Stimulated activated naive B cell treated with anti-CD40 and anti-IgM and Interleukin-4, amounts not matched to agents 10 μg/mL and 1 μg/mL and 100 μg/mL, for 72 hours (primary cell): Measurements from ENCODE around the gene SLC7A9.
"Not testable (repeated sequence)": the region's sequence is repeated elsewhere in the genome, so short reads cannot be mapped to it uniquely, and the experiment has no call there.

ENCODE experiments used
- ATAC-seq, 2 donors: fragments of 150-1000 bp; cut with Tn5 transposase; replicated peaks; 2 replicates each; pipeline ENCODE4 v1.10.0; 2021; ENCODE audit warnings: moderate library complexity in 1 of 2
- DNase-seq: peaks from one replicate; pipeline ENCODE4 v3.0.0; 2021
- H3K27ac Mint-ChIP-seq: one replicate; pipeline ENCODE4 v1.8.0; 2022; ENCODE audit warnings: mild to moderate bottlenecking, mixed read lengths
- H3K27me3 Mint-ChIP-seq, 2 donors: one replicate each; pipeline ENCODE4 v1.8.0; 2022; ENCODE audit warnings: mixed read lengths in 2 of 2
- H3K36me3 Mint-ChIP-seq, 2 donors: one replicate each; pipeline ENCODE4 v1.8.0; 2022; ENCODE audit warnings: mixed read lengths in 2 of 2, mild to moderate bottlenecking in 1 of 2
- H3K4me1 Mint-ChIP-seq, 2 donors: one replicate each; pipeline ENCODE4 v1.8.0; 2022; ENCODE audit warnings: mixed read lengths in 2 of 2, mild to moderate bottlenecking in 1 of 2
- H3K4me3 Mint-ChIP-seq, 2 donors: one replicate each; pipeline ENCODE4 v1.8.0; 2022; ENCODE audit warnings: mild to moderate bottlenecking in 2 of 2, mixed read lengths in 2 of 2, moderate library complexity in 1 of 2
- H3K9me3 Mint-ChIP-seq, 2 donors: one replicate each; pipeline ENCODE4 v1.8.0; 2022; ENCODE audit warnings: mixed read lengths in 2 of 2, mild to moderate bottlenecking in 1 of 2

SLC7A9 gene

GRCh38 chr19:32864318-32865007 is 5.1 kb downstream of the SLC7A9 start:
- DNase-seq (no peak), ATAC-seq (no peak)
- no peak overlapping the region for H3K27ac Mint-ChIP-seq
- no peaks in the 10 kb centered on the region for H3K9me3 Mint-ChIP-seq
- no peak overlapping the region for H3K4me3 Mint-ChIP-seq
- no peaks in the 10 kb centered on the region for H3K36me3 Mint-ChIP-seq
- H3K27me3 Mint-ChIP-seq = peaks cover 0 to 5% of the 10 kb centered on the region in 2 donors
- H3K4me1 Mint-ChIP-seq = no peaks in the 10 kb centered on the region

- ATAC-seq = no peak
- no peak for DNase-seq
- Mint-ChIP-seq H3K4me3 (no peak overlapping the region), H3K36me3 (no peaks in the 10 kb centered on the region), H3K4me1 (no peaks in the 10 kb centered on the region), H3K9me3 (no peaks in the 10 kb centered on the region), H3K27ac (no peak overlapping the region), H3K27me3 (peaks cover 0 to 5% of the 10 kb centered on the region in 2 donors)
These were observed 5.7 kb downstream of the SLC7A9 start for GRCh38 chr19:32863841-32864240.

- no peaks in the 10 kb centered on the region for H3K4me1 Mint-ChIP-seq
- DNase-seq = no peak
- H3K27me3 Mint-ChIP-seq = peaks cover 0 to 5% of the 10 kb centered on the region in 2 donors
- no peaks in the 10 kb centered on the region for H3K36me3 Mint-ChIP-seq
- ATAC-seq = no peak
- H3K27ac Mint-ChIP-seq = no peak overlapping the region
- H3K4me3 Mint-ChIP-seq = no peak overlapping the region
- no peaks in the 10 kb centered on the region for H3K9me3 Mint-ChIP-seq
These were observed 6.3 kb downstream of the SLC7A9 start for GRCh38 chr19:32863301-32863700.

- DNase-seq (no peak), ATAC-seq (no peak)
- Mint-ChIP-seq H3K27ac (no peak overlapping the region), H3K27me3 (peaks cover 0 to 5% of the 10 kb centered on the region in 2 donors), H3K4me3 (no peak overlapping the region), H3K36me3 (no peaks in the 10 kb centered on the region), H3K9me3 (no peaks in the 10 kb centered on the region), H3K4me1 (no peaks in the 10 kb centered on the region)
These were observed 6.8 kb downstream of the SLC7A9 start for GRCh38 chr19:32862741-32863140.

- H3K36me3 Mint-ChIP-seq = no peaks in the 10 kb centered on the region
- ATAC-seq (no peak), DNase-seq (no peak)
- H3K4me1 Mint-ChIP-seq = no peaks in the 10 kb centered on the region
- H3K27me3 Mint-ChIP-seq = peaks cover 0 to 5% of the 10 kb centered on the region in 2 donors
- H3K27ac Mint-ChIP-seq = no peak overlapping the region
- no peaks in the 10 kb centered on the region for H3K9me3 Mint-ChIP-seq
- no peak overlapping the region for H3K4me3 Mint-ChIP-seq
These were observed 7.4 kb downstream of the SLC7A9 start for GRCh38 chr19:32862173-32862572.

GRCh38 chr19:32861596-32861995 is 8.0 kb downstream of the SLC7A9 start:
- Mint-ChIP-seq H3K27me3 (no peaks in the 10 kb centered on the region), H3K27ac (no peak overlapping the region), H3K4me1 (no peaks in the 10 kb centered on the region), H3K4me3 (no peak overlapping the region), H3K36me3 (no peaks in the 10 kb centered on the region), H3K9me3 (no peaks in the 10 kb centered on the region)
- no peak for DNase-seq
- no peak for ATAC-seq

- H3K4me1 Mint-ChIP-seq = no peaks in the 10 kb centered on the region
- DNase-seq (no peak), ATAC-seq (no peak)
- H3K27ac Mint-ChIP-seq = no peak overlapping the region
- no peaks in the 10 kb centered on the region for H3K9me3 Mint-ChIP-seq
- no peak overlapping the region for H3K4me3 Mint-ChIP-seq
- no peaks in the 10 kb centered on the region for H3K27me3 Mint-ChIP-seq
- no peaks in the 10 kb centered on the region for H3K36me3 Mint-ChIP-seq
These were observed 10.0 kb downstream of the SLC7A9 start for GRCh38 chr19:32859591-32859990.

- no peak overlapping the region for H3K4me3 Mint-ChIP-seq
- no peaks in the 10 kb centered on the region for H3K9me3 Mint-ChIP-seq
- H3K4me1 Mint-ChIP-seq = no peaks in the 10 kb centered on the region
- no peaks in the 10 kb centered on the region for H3K27me3 Mint-ChIP-seq
- no peak overlapping the region for H3K27ac Mint-ChIP-seq
- no peaks in the 10 kb centered on the region for H3K36me3 Mint-ChIP-seq
- ATAC-seq = no peak
- DNase-seq = no peak
These were observed 11.0 kb downstream of the SLC7A9 start for GRCh38 chr19:32858559-32858958.

GRCh38 chr19:32858155-32858554 is 11.4 kb downstream of the SLC7A9 start:
- Mint-ChIP-seq H3K27me3 (no peaks in the 10 kb centered on the region), H3K4me1 (no peaks in the 10 kb centered on the region), H3K27ac (no peak overlapping the region), H3K36me3 (no peaks in the 10 kb centered on the region), H3K4me3 (no peak overlapping the region), H3K9me3 (no peaks in the 10 kb centered on the region)
- DNase-seq = no peak
- no peak for ATAC-seq

GRCh38 chr19:32857584-32857983 is 12.0 kb downstream of the SLC7A9 start:
- DNase-seq (no peak), ATAC-seq (no peak)
- no peaks in the 10 kb centered on the region for H3K27me3 Mint-ChIP-seq
- no peak overlapping the region for H3K4me3 Mint-ChIP-seq
- no peaks in the 10 kb centered on the region for H3K36me3 Mint-ChIP-seq
- H3K9me3 Mint-ChIP-seq = no peaks in the 10 kb centered on the region
- no peaks in the 10 kb centered on the region for H3K4me1 Mint-ChIP-seq
- H3K27ac Mint-ChIP-seq = no peak overlapping the region

- H3K27me3 Mint-ChIP-seq, H3K27ac Mint-ChIP-seq, DNase-seq, H3K9me3 Mint-ChIP-seq, H3K4me3 Mint-ChIP-seq, H3K36me3 Mint-ChIP-seq, H3K4me1 Mint-ChIP-seq, ATAC-seq: not testable (repeated sequence)
These were observed 12.7 kb downstream of the SLC7A9 start for GRCh38 chr19:32856818-32857217.

- DNase-seq (no peak), ATAC-seq (no peak)
- Mint-ChIP-seq H3K4me3 (no peak overlapping the region), H3K36me3 (peaks cover 0 to under 1% of the 10 kb centered on the region in 2 donors), H3K27me3 (no peaks in the 10 kb centered on the region), H3K4me1 (no peaks in the 10 kb centered on the region), H3K9me3 (peaks cover under 1 to 3% of the 10 kb centered on the region in 2 donors), H3K27ac (no peak overlapping the region)
These were observed 17.4 kb downstream of the SLC7A9 start for GRCh38 chr19:32852216-32852615.

GRCh38 chr19:32848035-32848434 is 21.5 kb downstream of the SLC7A9 start:
- not testable (repeated sequence) for H3K9me3 Mint-ChIP-seq, H3K27ac Mint-ChIP-seq, H3K4me1 Mint-ChIP-seq, ATAC-seq, H3K4me3 Mint-ChIP-seq, DNase-seq, H3K27me3 Mint-ChIP-seq, H3K36me3 Mint-ChIP-seq

- Mint-ChIP-seq H3K36me3 (peaks cover 13 to 26% of the 10 kb centered on the region in 2 donors), H3K4me3 (no peak overlapping the region), H3K27me3 (peaks cover 0 to 6% of the 10 kb centered on the region in 2 donors), H3K4me1 (no peaks in the 10 kb centered on the region), H3K9me3 (peaks cover 19 to 25% of the 10 kb centered on the region in 2 donors), H3K27ac (no peak overlapping the region)
- ATAC-seq = no peak
- no peak for DNase-seq
These were observed 25.8 kb downstream of the SLC7A9 start for GRCh38 chr19:32843716-32844245.

- no peak overlapping the region for H3K4me3 Mint-ChIP-seq
- no peak for ATAC-seq
- H3K27me3 Mint-ChIP-seq = peaks cover 0 to 6% of the 10 kb centered on the region in 2 donors
- H3K36me3 Mint-ChIP-seq = peaks cover 11 to 26% of the 10 kb centered on the region in 2 donors
- H3K9me3 Mint-ChIP-seq = peaks cover 18 to 23% of the 10 kb centered on the region in 2 donors
- no peak for DNase-seq
- H3K4me1 Mint-ChIP-seq = no peaks in the 10 kb centered on the region
- no peak overlapping the region for H3K27ac Mint-ChIP-seq
These were observed 27.5 kb downstream of the SLC7A9 start for GRCh38 chr19:32842061-32842460.
